Lung (tissue), 12 donors: ENCODE data around the gene PXDN. TPM values are rescaled to one million over a fixed set of nuclear protein-coding genes. Genes with fewer than 3 reads are reported as not detected.

Experiments used
- ATAC-seq: fragments of 200-7000 bp; cut with Tn5 transposase; one replicate; pipeline ENCODE4 v1.9.1; 2020; ENCODE audit warnings: moderate number of reproducible peaks; ENCODE audit not compliant: insufficient read depth, low FRiP score
- DNase-seq, 3 donors: peaks; one replicate each; pipeline ENCODE4 v3.0.0-alpha.2; 2013 to 2017
- H3K27ac ChIP-seq, 2 donors: one replicate each; pipeline ENCODE4 v1.5.1; 2013; ENCODE audit warnings: mild to moderate bottlenecking in 2 of 2, moderate library complexity in 2 of 2, control low read depth in 1 of 2, inconsistent platforms in 1 of 2, low read depth in 1 of 2, low read length in 1 of 2
- H3K27me3 ChIP-seq, 3 donors: one replicate each; pipeline ENCODE4 v1.5.1; 2013; ENCODE audit warnings: low read length in 2 of 3; ENCODE audit not compliant: control insufficient read depth in 3 of 3, insufficient read depth in 3 of 3
- H3K36me3 ChIP-seq, 4 donors: one replicate each; pipeline ENCODE4 v1.5.1; 2013; ENCODE audit warnings: low read length in 4 of 4, mild to moderate bottlenecking in 1 of 4, moderate library complexity in 1 of 4; ENCODE audit not compliant: control insufficient read depth in 4 of 4, insufficient read depth in 4 of 4
- H3K4me1 ChIP-seq, 5 donors: one replicate each; pipeline ENCODE4 v1.5.1; 2013; ENCODE audit warnings: low read length in 5 of 5, mild to moderate bottlenecking in 2 of 5, moderate library complexity in 1 of 5; ENCODE audit not compliant: control insufficient read depth in 5 of 5, insufficient read depth in 5 of 5
- H3K4me3 ChIP-seq: one replicate; pipeline ENCODE4 v1.5.1; 2013; ENCODE audit warnings: mild to moderate bottlenecking, control low read depth, moderate library complexity
- H3K9ac ChIP-seq, 2 donors: one replicate each; pipeline ENCODE4 v1.5.1; 2013; ENCODE audit warnings: low read length in 2 of 2, control low read depth in 1 of 2; ENCODE audit not compliant: insufficient read depth in 1 of 2
- H3K9me3 ChIP-seq, 4 donors: one replicate each; pipeline ENCODE4 v1.5.1; 2013; ENCODE audit warnings: low read length in 3 of 4, mild to moderate bottlenecking in 1 of 4, moderate library complexity in 1 of 4; ENCODE audit not compliant: control insufficient read depth in 4 of 4, insufficient read depth in 3 of 4
- CTCF ChIP-seq: IDR thresholded peaks from 2 replicates; pipeline ENCODE4 v1.5.1; 2012; ENCODE audit warnings: mild to moderate bottlenecking; ENCODE audit errors: control extremely low read depth, extremely low read depth
- WGBS, 2 donors: extraction: QIAGEN DNeasy Blood & Tissue Kit; methylation state at CpG; one replicate each; pipeline ENCODE4 v1.1.7; 2013; 5-methylcytosine and 5-hydroxymethylcytosine counted together
- polyA plus RNA-seq, 2 donors: library from polyadenylated mRNA; stranded (reverse); fragments of 200-250 nt; gene quantifications; one replicate each; pipeline ENCODE4 v1.2.1, GENCODE V29; 2013
- total RNA-seq, 2 donors: library from RNA; depleted of rRNA in 1 of 2; stranded (reverse); fragments of >200 nt in 1 of 2; gene quantifications; one replicate each; pipeline ENCODE4 v1.2.1, GENCODE V29; 2014 to 2021
- donor health status: control.
- donor health status: control.
- donor health status: Bipolar disorder and iron deficiency.
- donor health status: healthy.
- donor health status: DM: yes; HTN: yes; CAD: no.

PXDN gene
- total and polyA plus RNA-seq, 4 donors, result 10.6 to 198 (median 45.1) TPM

- H3K27ac ChIP-seq, result peak overlapping the region in 1 of 2 donors; percentile 2
- no peak overlapping the region for H3K4me3 ChIP-seq
- peaks cover 2 to 35% (median 32%) of the 10 kb centered on the region in 4 donors for H3K36me3 ChIP-seq
- H3K4me1 ChIP-seq, result peaks cover 0 to 43% (median 23%) of the 10 kb centered on the region in 5 donors
- no peak for TF ChIP-seq CTCF
- H3K9me3 ChIP-seq, result peaks cover 0 to 7% (median 0%) of the 10 kb centered on the region in 4 donors
- WGBS, 2 donors, result 73 to 80% methylated on average over 19 of the region's 19 CpGs
- no peak overlapping the region for H3K9ac ChIP-seq
- no peak for ATAC-seq
- H3K27me3 ChIP-seq, result no peaks in the 10 kb centered on the region
- DNase-seq, result peak in 2 of 3 donors; percentile 32
Measured at GRCh38 chr2:1645761-1646476, 98.4 kb downstream of the PXDN start.

GRCh38 chr2:1644427-1644826 is 99.9 kb downstream of the PXDN start:
- DNase-seq, result no peak
- Histone ChIP-seq H3K36me3 (peaks cover 2 to 37% (median 30%) of the 10 kb centered on the region in 4 donors), H3K27ac (no peak overlapping the region), H3K4me3 (no peak overlapping the region), H3K9me3 (peaks cover 0 to 2% (median 0%) of the 10 kb centered on the region in 4 donors), H3K27me3 (no peaks in the 10 kb centered on the region), H3K4me1 (peaks cover 0 to 46% (median 18%) of the 10 kb centered on the region in 5 donors), H3K9ac (no peak overlapping the region)
- no peak for ATAC-seq
- TF ChIP-seq CTCF, result no peak
- WGBS, 2 donors, result 94 to 99% methylated on average over 14 of the region's 14 CpGs

GRCh38 chr2:1642993-1643619 is 101.2 kb downstream of the PXDN start:
- no peak for TF ChIP-seq CTCF
- H3K9ac ChIP-seq, result no peak overlapping the region
- DNase-seq (peak; percentile 33 to 66 (median 64)), ATAC-seq (no peak)
- no peak overlapping the region for H3K27ac ChIP-seq
- peaks cover 2 to 31% (median 27%) of the 10 kb centered on the region in 4 donors for H3K36me3 ChIP-seq
- no peaks in the 10 kb centered on the region for H3K9me3 ChIP-seq
- no peaks in the 10 kb centered on the region for H3K27me3 ChIP-seq
- 91% methylated on average over 19 of the region's 19 CpGs for WGBS, 2 donors
- peaks cover 0 to 46% (median 18%) of the 10 kb centered on the region in 5 donors for H3K4me1 ChIP-seq
- no peak overlapping the region for H3K4me3 ChIP-seq
